KMS-11 (cell line): ENCODE data around the gene HOXC4.
"Not testable (repeated sequence)": the region's sequence is repeated elsewhere in the genome, so short reads cannot be mapped to it uniquely, and the experiment has no call there.

ENCODE experiments used
- H2AFZ ChIP-seq: fragments of 200-600 bp; sonication (generic); 2 replicates; pipeline ENCODE4 v1.6.1; 2016; ENCODE audit warnings: antibody characterized with exemption, mixed run types, low read depth
- H3K27ac ChIP-seq: fragments of 200-600 bp; sonication (generic); 2 replicates; pipeline ENCODE4 v1.6.1; 2016; ENCODE audit warnings: mild to moderate bottlenecking, mixed run types
- H3K27me3 ChIP-seq: fragments of 200-600 bp; sonication (generic); 2 replicates; pipeline ENCODE4 v1.6.1; 2017; ENCODE audit warnings: mild to moderate bottlenecking, low read depth, mixed run types, moderate library complexity; ENCODE audit not compliant: insufficient read depth
- H3K36me3 ChIP-seq: fragments of 200-600 bp; sonication (generic); 2 replicates; pipeline ENCODE4 v1.6.1; 2017; ENCODE audit warnings: mild to moderate bottlenecking, mixed run types; ENCODE audit not compliant: insufficient read depth
- H3K4me1 ChIP-seq: fragments of 200-600 bp; sonication (generic); 2 replicates; pipeline ENCODE4 v1.6.1; 2016; ENCODE audit warnings: mild to moderate bottlenecking, low read depth, mixed run types; ENCODE audit not compliant: poor library complexity, severe bottlenecking
- H3K4me2 ChIP-seq: fragments of 200-600 bp; sonication (generic); 2 replicates; pipeline ENCODE4 v1.7.0; 2016; ENCODE audit warnings: mild to moderate bottlenecking, mixed run types
- H3K4me3 ChIP-seq: fragments of 200-600 bp; sonication (generic); IDR thresholded peaks from 2 replicates; pipeline ENCODE4 v1.6.1; 2017; ENCODE audit warnings: low read depth, low read length, mixed read lengths; ENCODE audit not compliant: insufficient read depth
- H3K79me2 ChIP-seq: fragments of 200-600 bp; sonication (generic); 2 replicates; pipeline ENCODE4 v1.6.1; 2016; ENCODE audit warnings: low read depth, mixed run types; ENCODE audit not compliant: insufficient read depth
- H3K9ac ChIP-seq: fragments of 200-600 bp; sonication (generic); 2 replicates; pipeline ENCODE4 v1.6.1; 2016; ENCODE audit warnings: mild to moderate bottlenecking, mixed run types
- H4K20me1 ChIP-seq: fragments of 200-600 bp; sonication (generic); 2 replicates; pipeline ENCODE4 v1.6.1; 2016; ENCODE audit warnings: mild to moderate bottlenecking, mixed run types; ENCODE audit not compliant: insufficient read depth
- TF ChIP-seq, protein P1 (sequence below): fragments of 200-600 bp; sonication (generic); conservative IDR thresholded peaks from 2 replicates; pipeline ENCODE4 v1.6.1; 2017; ENCODE audit warnings: low read depth, mild to moderate bottlenecking, antibody characterized with exemption, low read length, moderate library complexity, mixed read lengths

The HOXC4 gene

DNA sequence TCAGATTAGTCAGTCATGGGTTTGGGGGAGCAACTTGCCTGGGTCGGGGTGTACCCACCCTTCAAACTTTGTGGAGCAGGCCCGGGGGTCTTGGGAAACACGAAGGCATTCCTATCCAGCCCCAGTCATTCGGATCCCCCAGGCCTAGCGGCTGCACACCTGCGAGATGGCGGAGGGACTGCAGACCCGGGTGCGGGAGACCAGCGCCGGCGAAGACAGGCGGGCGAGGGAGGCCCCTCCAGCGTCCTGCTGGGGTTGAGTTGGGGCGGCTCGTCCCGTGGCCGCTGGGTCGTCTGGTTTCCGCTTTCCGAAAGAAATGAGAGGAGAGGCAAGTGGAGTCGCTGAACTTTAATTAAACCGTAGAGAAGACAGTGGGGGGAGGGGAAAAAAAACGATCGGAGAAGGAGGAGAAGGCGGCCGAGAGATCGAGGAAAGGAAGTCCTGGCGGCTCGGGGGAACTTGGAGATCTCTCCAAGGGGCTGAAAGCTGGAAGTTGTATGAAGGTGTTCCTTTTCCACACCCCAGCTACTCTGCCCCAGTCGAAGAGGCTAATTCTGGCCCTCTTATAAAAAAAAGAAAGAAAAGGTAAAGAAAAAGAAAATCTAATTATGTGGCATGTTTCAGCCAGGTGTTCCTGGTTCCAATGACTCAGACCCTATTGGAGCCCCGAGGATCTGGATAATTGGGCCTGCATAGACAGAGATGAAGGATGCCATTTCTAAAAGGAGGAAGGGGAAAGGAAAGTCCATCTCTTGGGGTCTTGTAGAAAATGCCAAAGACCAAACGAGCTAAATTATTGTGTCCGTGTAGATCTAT, 28.2 kb downstream of the HOXC4 start:
- not testable (repeated sequence) for H2AFZ ChIP-seq, H3K4me2 ChIP-seq, H3K9ac ChIP-seq, H3K27ac ChIP-seq, H3K79me2 ChIP-seq, H3K4me3 ChIP-seq, H4K20me1 ChIP-seq, H3K36me3 ChIP-seq, H3K4me1 ChIP-seq
- H3K27me3 ChIP-seq, result peaks cover 53% of the 10 kb centered on the region

DNA sequence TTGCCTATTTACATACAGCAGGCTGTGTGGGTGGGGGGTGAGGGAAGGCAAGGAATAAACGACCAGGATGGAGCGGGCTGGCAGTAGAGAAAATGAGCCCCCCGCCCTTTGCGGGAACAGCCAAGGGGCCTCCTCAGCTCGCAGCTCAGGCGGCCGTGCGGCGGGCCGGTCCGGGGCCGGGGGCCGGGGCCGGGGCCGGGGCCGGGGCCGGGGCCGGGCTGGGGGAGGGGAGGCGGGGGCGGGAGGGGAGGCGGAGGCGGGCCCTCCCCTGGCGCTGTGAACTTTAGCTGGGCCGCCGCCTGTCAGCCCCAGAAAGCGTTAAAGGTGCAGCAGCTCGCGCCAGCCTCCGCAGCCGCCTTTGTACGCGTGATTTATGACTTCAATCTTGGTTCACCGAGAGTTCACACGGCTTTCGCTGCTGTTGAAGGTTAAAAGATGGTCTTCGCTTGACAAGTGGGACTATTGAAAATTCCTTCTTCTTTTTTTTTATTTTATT, 28.8 kb downstream of the HOXC4 start:
- H3K9ac ChIP-seq, result no peak overlapping the region
- no peaks in the 10 kb centered on the region for H3K36me3 ChIP-seq
- TF ChIP-seq, protein P1, sequence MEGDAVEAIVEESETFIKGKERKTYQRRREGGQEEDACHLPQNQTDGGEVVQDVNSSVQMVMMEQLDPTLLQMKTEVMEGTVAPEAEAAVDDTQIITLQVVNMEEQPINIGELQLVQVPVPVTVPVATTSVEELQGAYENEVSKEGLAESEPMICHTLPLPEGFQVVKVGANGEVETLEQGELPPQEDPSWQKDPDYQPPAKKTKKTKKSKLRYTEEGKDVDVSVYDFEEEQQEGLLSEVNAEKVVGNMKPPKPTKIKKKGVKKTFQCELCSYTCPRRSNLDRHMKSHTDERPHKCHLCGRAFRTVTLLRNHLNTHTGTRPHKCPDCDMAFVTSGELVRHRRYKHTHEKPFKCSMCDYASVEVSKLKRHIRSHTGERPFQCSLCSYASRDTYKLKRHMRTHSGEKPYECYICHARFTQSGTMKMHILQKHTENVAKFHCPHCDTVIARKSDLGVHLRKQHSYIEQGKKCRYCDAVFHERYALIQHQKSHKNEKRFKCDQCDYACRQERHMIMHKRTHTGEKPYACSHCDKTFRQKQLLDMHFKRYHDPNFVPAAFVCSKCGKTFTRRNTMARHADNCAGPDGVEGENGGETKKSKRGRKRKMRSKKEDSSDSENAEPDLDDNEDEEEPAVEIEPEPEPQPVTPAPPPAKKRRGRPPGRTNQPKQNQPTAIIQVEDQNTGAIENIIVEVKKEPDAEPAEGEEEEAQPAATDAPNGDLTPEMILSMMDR, result no peak
- no peaks in the 10 kb centered on the region for H3K4me1 ChIP-seq
- H3K79me2 ChIP-seq, result no peaks in the 10 kb centered on the region
- no peak overlapping the region for H3K27ac ChIP-seq
- no peak overlapping the region for H2AFZ ChIP-seq
- H3K27me3 ChIP-seq, result peaks cover 52% of the 10 kb centered on the region
- no peaks in the 10 kb centered on the region for H4K20me1 ChIP-seq
- no peak overlapping the region for H3K4me2 ChIP-seq
- H3K4me3 ChIP-seq, result no peak overlapping the region

DNA sequence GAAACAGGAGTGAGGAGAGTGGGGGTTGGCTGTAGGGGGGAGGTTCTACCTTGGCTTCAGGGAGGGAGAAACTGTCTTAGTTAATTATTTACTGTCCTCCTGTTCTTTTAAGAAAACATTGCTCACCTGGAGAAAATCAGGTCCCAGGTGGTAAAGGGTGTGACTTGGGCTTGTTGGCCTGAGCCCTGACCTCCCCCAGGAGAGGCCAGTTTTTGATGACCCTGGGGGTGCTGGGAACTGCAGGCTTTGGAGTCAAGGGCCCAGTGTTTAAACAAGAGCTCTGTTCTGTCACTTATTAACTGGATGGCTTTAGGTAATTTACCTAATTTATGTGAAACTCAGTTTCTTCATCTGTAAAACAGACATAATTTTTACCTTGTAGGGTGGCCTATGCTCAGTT, 34.4 kb downstream of the HOXC4 start:
- not testable (repeated sequence) for H4K20me1 ChIP-seq, H2AFZ ChIP-seq, H3K9ac ChIP-seq, H3K79me2 ChIP-seq, H3K27ac ChIP-seq, H3K4me2 ChIP-seq, H3K36me3 ChIP-seq, H3K4me3 ChIP-seq, H3K4me1 ChIP-seq
- peaks cover 64% of the 10 kb centered on the region for H3K27me3 ChIP-seq

DNA sequence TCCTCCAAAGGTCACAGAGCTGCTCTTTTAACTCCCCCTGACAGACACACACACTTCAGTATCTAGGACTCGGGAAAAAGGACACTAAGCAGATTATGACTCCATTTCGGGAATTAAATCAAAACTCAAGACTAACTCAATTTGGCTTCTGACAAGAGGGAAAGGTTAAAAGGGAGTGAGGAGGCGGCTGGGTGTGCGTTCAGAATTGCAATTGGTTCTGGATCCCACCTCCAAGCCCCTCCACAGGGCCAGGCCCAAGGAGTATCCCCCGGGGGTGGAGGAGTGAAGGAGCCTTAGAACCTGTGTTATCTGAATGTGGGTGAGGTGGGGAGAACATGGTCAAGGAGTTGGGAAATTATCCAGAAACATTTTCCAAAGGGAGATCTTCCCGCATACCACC, 35.8 kb downstream of the HOXC4 start:
- not testable (repeated sequence) for H3K9ac ChIP-seq, H3K27ac ChIP-seq

DNA sequence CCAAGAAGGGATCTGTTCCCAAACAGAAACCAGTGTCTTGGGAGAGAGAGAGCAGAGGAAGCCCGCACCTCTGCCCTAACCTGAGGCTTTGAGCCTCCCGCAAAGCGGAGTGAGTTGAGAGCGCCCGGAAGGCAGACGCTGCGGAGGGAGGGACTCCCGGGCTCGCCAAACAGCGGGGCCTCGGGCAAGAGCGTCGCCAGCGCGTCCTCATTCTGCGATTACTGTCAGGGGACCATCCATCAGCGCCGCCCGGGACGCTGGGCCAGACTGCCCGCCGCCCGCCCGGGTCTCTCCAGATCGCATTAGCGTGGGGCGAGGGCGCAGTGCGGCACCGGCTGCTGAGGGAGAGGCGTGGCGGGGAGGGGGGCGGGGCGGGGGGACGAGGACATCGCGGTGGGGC, 36.7 kb downstream of the HOXC4 start:
- not testable (repeated sequence) for H3K9ac ChIP-seq, H3K79me2 ChIP-seq, H3K4me2 ChIP-seq, H2AFZ ChIP-seq, H3K4me3 ChIP-seq, H3K27ac ChIP-seq, H4K20me1 ChIP-seq, H3K36me3 ChIP-seq, H3K4me1 ChIP-seq
- H3K27me3 ChIP-seq, result peaks cover 64% of the 10 kb centered on the region

More for the DNA sequence above, 35.8 kb downstream of the HOXC4 start:
- H3K4me2 ChIP-seq, H3K36me3 ChIP-seq, H3K79me2 ChIP-seq, H3K4me1 ChIP-seq, H4K20me1 ChIP-seq, H2AFZ ChIP-seq, H3K4me3 ChIP-seq: not testable (repeated sequence)
- peaks cover 61% of the 10 kb centered on the region for H3K27me3 ChIP-seq

DNA sequence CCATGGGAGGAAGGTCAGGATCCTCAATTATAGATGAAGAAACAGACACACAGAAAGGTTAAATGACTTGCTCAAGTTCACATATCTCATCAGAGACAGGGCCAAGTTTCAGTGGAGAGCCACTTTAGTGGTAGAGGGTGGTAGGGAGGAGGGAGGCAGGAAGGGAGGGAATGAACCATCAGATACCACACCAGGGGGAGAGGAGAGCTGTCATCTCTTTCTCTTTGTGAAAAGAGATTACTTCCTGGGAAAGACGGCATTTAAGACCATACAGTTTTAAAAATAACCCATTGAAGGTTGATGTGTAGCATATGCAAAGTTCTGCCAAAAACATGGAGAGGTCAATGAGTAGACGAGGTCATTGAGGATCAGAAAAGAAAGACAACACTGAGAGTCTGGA, 39.3 kb downstream of the HOXC4 start:
- H4K20me1 ChIP-seq, H3K9ac ChIP-seq, H3K79me2 ChIP-seq, H3K4me1 ChIP-seq, H3K36me3 ChIP-seq, H3K4me2 ChIP-seq, H3K27ac ChIP-seq, H2AFZ ChIP-seq, H3K4me3 ChIP-seq: not testable (repeated sequence)
- H3K27me3 ChIP-seq, result peaks cover 48% of the 10 kb centered on the region; the same call in 1 of the 2 replicates

DNA sequence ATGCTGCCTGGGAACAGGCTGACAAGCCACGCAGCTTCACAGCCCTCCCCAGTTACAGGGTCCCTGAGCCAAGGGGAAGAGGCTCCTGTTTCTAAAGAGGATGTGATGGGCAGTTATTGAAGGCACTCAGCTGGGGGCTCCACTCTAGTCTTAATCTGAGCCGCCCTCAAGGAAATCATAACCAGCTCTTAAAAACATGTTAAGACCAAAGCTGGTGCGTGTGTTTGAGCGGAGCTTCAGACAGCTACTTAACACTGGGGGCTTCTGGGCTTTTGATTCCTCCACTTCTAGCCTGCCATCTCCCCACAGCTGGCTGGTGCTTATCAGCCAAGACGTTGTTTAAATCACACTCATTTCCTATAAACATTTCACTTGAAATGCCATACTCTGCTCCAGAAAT, 42.3 kb downstream of the HOXC4 start:
- H3K4me3 ChIP-seq, H2AFZ ChIP-seq, H3K4me2 ChIP-seq, H3K27ac ChIP-seq, H4K20me1 ChIP-seq, H3K4me1 ChIP-seq, H3K9ac ChIP-seq, H3K79me2 ChIP-seq, H3K36me3 ChIP-seq: not testable (repeated sequence)
- H3K27me3 ChIP-seq, result peaks cover 26% of the 10 kb centered on the region; the same call in 1 of the 2 replicates

DNA sequence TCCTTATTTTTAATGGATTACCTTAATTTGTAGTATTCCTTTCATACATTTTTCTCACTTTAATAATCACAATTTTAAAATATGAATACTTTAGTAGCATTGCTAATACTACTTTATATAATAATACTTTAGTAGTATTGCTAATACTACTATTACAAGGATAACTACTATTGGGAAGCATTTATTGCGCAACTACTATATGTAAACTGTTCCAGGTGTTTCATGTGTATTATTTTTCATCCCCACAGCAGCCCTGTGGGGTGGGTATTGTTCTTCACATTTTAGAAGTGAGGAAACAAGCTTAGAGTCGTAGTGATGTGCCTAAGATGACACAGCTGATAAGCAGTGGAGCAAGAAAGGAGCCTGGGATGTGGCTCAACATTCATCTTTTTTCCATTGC, 45.0 kb downstream of the HOXC4 start:
- not testable (repeated sequence) for H3K4me3 ChIP-seq, H4K20me1 ChIP-seq, H3K36me3 ChIP-seq, H3K4me2 ChIP-seq, H3K79me2 ChIP-seq, H3K4me1 ChIP-seq, H3K27ac ChIP-seq, H3K9ac ChIP-seq, H2AFZ ChIP-seq
- peaks cover 15% of the 10 kb centered on the region; the same call in 1 of the 2 replicates for H3K27me3 ChIP-seq

DNA sequence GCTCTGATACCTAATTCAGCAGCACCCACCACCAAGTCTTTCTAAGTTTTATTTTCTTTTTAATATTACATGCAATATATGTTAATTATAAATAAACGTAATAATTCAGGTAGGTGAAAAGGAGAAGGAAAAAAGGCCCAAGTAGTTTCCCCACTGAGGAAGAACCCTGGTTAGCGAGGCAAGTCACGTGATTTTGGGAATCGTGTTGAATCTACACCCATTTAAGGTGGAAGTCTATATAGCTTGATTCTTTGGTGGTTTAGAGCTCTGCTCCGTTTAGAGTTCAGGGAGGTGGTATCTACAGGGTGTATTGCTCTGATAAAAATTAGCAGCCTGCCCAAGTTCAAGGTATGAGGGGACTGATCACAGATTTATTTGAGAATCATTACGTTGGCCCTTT, 47.0 kb downstream of the HOXC4 start:
- H3K36me3 ChIP-seq, H3K9ac ChIP-seq, H3K4me3 ChIP-seq, H3K79me2 ChIP-seq, H3K27me3 ChIP-seq, H3K27ac ChIP-seq, H3K4me1 ChIP-seq, H2AFZ ChIP-seq, H4K20me1 ChIP-seq, H3K4me2 ChIP-seq: not testable (repeated sequence)
